SK-N-SH treated with all-trans-retinoic acid at 6 μM for 48 hours (cell line): ENCODE measurements around the gene NDE1.

Source experiments
- ATAC-seq: fragments of 200-7000 bp; cut with Tn5 transposase; 3 replicates; pipeline ENCODE4 v1.9.1; 2020; ENCODE audit warnings: mild to moderate bottlenecking, moderate library complexity
- ARNTL ChIP-seq: fragments of 450-650 bp; formaldehyde crosslinking; IDR thresholded peaks from 2 replicates; pipeline ENCODE4 v1.5.0; 2020; ENCODE audit warnings: low read depth, mild to moderate bottlenecking, moderate library complexity, borderline replicate concordance
- BACH2 ChIP-seq: fragments of 250-450 bp; sonication (Bioruptor Pico); IDR thresholded peaks from 2 replicates; pipeline ENCODE4 v1.9.0; 2021; ENCODE audit warnings: mild to moderate bottlenecking, borderline replicate concordance
- CSDC2 ChIP-seq: fragments of 250-450 bp; sonication (Bioruptor Pico); IDR thresholded peaks from 2 replicates; pipeline ENCODE4 v1.5.0; 2020; ENCODE audit warnings: mild to moderate bottlenecking, moderate library complexity
- ESRRG ChIP-seq: fragments of 250-450 bp; sonication (Bioruptor Pico); IDR thresholded peaks from 2 replicates; pipeline ENCODE4 v1.6.1; 2021; ENCODE audit warnings: mild to moderate bottlenecking
- GLIS3 ChIP-seq: fragments of 250-450 bp; sonication (Bioruptor Pico); IDR thresholded peaks from 2 replicates; pipeline ENCODE4 v1.5.0; 2020; ENCODE audit warnings: mild to moderate bottlenecking, moderate library complexity
- ISL1 ChIP-seq: fragments of 250-450 bp; sonication (Bioruptor Pico); IDR thresholded peaks from 2 replicates; pipeline ENCODE4 v2.1.2; 2022; ENCODE audit warnings: mild to moderate bottlenecking, moderate library complexity
- OSR1 ChIP-seq: fragments of 250-450 bp; sonication (Bioruptor Pico); IDR thresholded peaks from 2 replicates; pipeline ENCODE4 v1.8.0; 2022; ENCODE audit warnings: moderate library complexity, mild to moderate bottlenecking, inconsistent platforms
- PPARA ChIP-seq: fragments of 250-450 bp; sonication (Bioruptor Pico); IDR thresholded peaks from 2 replicates; pipeline ENCODE4 v1.5.0; 2020; ENCODE audit warnings: mild to moderate bottlenecking, borderline replicate concordance
- RARB ChIP-seq: fragments of 250-450 bp; sonication (Bioruptor Pico); IDR thresholded peaks from 2 replicates; pipeline ENCODE4 v1.8.0; 2021; ENCODE audit warnings: mild to moderate bottlenecking, moderate library complexity
- TCF4 ChIP-seq: fragments of 250-450 bp; sonication (Bioruptor Pico); IDR thresholded peaks from 2 replicates; pipeline ENCODE4 v1.8.0; 2021; ENCODE audit warnings: mild to moderate bottlenecking, moderate library complexity, borderline replicate concordance
- TOX ChIP-seq: fragments of 250-450 bp; sonication (Bioruptor Pico); IDR thresholded peaks from 2 replicates; pipeline ENCODE4 v1.8.0; 2021; ENCODE audit warnings: mild to moderate bottlenecking, moderate library complexity, borderline replicate concordance
- ZC3H10 ChIP-seq: fragments of 250-450 bp; sonication (Bioruptor Pico); IDR thresholded peaks from 2 replicates; pipeline ENCODE4 v1.5.1; 2021; ENCODE audit warnings: mild to moderate bottlenecking, moderate library complexity
- ZFP3 ChIP-seq: fragments of 250-450 bp; sonication (Bioruptor Pico); IDR thresholded peaks from 2 replicates; pipeline ENCODE4 v1.5.0; 2020; ENCODE audit warnings: mild to moderate bottlenecking, moderate library complexity
- ZFP30 ChIP-seq: fragments of 450-650 bp; formaldehyde crosslinking; IDR thresholded peaks from 2 replicates; pipeline ENCODE4 v1.5.0; 2022; ENCODE audit warnings: mild to moderate bottlenecking, moderate library complexity
- ZNF565 ChIP-seq: fragments of 450-650 bp; formaldehyde crosslinking; conservative IDR thresholded peaks from 2 replicates; pipeline ENCODE4 v1.5.0; 2020; ENCODE audit warnings: low read depth, mild to moderate bottlenecking, moderate library complexity
- ZNF70 ChIP-seq: fragments of 450-650 bp; formaldehyde crosslinking; IDR thresholded peaks from 2 replicates; pipeline ENCODE4 v1.5.0; 2020; ENCODE audit warnings: mild to moderate bottlenecking, moderate library complexity
- ZNF8 ChIP-seq: fragments of 450-650 bp; formaldehyde crosslinking; IDR thresholded peaks from 2 replicates; pipeline ENCODE4 v1.5.0; 2020; ENCODE audit warnings: mild to moderate bottlenecking, moderate library complexity
- TF ChIP-seq, protein P1 (sequence below): fragments of 250-450 bp; sonication (Bioruptor Pico); IDR thresholded peaks from 2 replicates; pipeline ENCODE4 v1.8.0; 2021; ENCODE audit warnings: low read depth, mild to moderate bottlenecking, moderate library complexity, borderline replicate concordance
- TF ChIP-seq, protein P2 (sequence below): fragments of 250-450 bp; sonication (Bioruptor Pico); IDR thresholded peaks from 2 replicates; pipeline ENCODE4 v1.5.0; 2020; ENCODE audit warnings: mild to moderate bottlenecking, moderate library complexity
- TF ChIP-seq, protein P3 (sequence below): fragments of 250-450 bp; sonication (Bioruptor Pico); IDR thresholded peaks from 2 replicates; pipeline ENCODE4 v1.5.1; 2021; ENCODE audit warnings: mild to moderate bottlenecking, moderate library complexity
- TF ChIP-seq, protein P4 (sequence below): fragments of 250-450 bp; sonication (Bioruptor Pico); IDR thresholded peaks from 2 replicates; pipeline ENCODE4 v1.5.1; 2020; ENCODE audit warnings: low read depth, mild to moderate bottlenecking, moderate library complexity

The NDE1 gene

DNA sequence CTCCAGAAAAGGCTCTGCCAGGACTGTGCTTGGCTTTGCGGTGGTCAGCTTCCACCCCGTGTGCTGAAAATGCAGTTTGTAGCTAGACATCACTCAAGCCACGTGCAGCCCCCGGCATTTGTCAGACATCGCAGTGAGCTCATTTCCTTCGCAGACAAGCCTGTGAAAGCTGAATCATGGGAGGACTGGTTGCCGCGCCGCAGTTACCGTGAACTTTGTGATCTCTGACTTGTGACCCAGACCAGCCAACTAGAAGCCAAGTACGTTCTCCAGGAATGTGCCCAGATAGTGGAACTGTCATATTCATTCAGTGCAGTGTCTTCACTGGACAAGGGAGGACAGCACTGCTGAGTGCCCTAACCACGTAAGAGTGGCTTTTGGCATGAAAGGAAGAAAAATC lies 58.1 kb downstream of the NDE1 start:
- TF ChIP-seq ZNF565 (CRISPR knock-in tag) (no peak), ZNF70 (CRISPR knock-in tag) (no peak), PPARA (CRISPR knock-in tag) (no peak), ZFP3 (CRISPR knock-in tag) (no peak), GLIS3 (CRISPR knock-in tag) (no peak), CSDC2 (no peak), ZNF8 (no peak), ZFP30 (CRISPR knock-in tag) (no peak), BACH2 (CRISPR knock-in tag) (no peak), ARNTL (no peak), ZC3H10 (CRISPR knock-in tag) (no peak), TOX (CRISPR knock-in tag) (no peak), TCF4 (CRISPR knock-in tag) (no peak), RARB (no peak), ESRRG (CRISPR knock-in tag) (no peak), OSR1 (CRISPR knock-in tag) (no peak)
- TF ChIP-seq, protein P1, sequence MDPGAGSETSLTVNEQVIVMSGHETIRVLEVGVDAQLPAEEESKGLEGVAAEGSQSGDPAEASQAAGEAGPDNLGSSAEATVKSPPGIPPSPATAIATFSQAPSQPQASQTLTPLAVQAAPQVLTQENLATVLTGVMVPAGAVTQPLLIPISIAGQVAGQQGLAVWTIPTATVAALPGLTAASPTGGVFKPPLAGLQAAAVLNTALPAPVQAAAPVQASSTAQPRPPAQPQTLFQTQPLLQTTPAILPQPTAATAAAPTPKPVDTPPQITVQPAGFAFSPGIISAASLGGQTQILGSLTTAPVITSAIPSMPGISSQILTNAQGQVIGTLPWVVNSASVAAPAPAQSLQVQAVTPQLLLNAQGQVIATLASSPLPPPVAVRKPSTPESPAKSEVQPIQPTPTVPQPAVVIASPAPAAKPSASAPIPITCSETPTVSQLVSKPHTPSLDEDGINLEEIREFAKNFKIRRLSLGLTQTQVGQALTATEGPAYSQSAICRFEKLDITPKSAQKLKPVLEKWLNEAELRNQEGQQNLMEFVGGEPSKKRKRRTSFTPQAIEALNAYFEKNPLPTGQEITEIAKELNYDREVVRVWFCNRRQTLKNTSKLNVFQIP: no peak
- TF ChIP-seq, protein P2, sequence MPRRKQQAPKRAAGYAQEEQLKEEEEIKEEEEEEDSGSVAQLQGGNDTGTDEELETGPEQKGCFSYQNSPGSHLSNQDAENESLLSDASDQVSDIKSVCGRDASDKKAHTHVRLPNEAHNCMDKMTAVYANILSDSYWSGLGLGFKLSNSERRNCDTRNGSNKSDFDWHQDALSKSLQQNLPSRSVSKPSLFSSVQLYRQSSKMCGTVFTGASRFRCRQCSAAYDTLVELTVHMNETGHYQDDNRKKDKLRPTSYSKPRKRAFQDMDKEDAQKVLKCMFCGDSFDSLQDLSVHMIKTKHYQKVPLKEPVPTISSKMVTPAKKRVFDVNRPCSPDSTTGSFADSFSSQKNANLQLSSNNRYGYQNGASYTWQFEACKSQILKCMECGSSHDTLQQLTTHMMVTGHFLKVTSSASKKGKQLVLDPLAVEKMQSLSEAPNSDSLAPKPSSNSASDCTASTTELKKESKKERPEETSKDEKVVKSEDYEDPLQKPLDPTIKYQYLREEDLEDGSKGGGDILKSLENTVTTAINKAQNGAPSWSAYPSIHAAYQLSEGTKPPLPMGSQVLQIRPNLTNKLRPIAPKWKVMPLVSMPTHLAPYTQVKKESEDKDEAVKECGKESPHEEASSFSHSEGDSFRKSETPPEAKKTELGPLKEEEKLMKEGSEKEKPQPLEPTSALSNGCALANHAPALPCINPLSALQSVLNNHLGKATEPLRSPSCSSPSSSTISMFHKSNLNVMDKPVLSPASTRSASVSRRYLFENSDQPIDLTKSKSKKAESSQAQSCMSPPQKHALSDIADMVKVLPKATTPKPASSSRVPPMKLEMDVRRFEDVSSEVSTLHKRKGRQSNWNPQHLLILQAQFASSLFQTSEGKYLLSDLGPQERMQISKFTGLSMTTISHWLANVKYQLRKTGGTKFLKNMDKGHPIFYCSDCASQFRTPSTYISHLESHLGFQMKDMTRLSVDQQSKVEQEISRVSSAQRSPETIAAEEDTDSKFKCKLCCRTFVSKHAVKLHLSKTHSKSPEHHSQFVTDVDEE (CRISPR knock-in tag): no peak
- TF ChIP-seq, protein P3, sequence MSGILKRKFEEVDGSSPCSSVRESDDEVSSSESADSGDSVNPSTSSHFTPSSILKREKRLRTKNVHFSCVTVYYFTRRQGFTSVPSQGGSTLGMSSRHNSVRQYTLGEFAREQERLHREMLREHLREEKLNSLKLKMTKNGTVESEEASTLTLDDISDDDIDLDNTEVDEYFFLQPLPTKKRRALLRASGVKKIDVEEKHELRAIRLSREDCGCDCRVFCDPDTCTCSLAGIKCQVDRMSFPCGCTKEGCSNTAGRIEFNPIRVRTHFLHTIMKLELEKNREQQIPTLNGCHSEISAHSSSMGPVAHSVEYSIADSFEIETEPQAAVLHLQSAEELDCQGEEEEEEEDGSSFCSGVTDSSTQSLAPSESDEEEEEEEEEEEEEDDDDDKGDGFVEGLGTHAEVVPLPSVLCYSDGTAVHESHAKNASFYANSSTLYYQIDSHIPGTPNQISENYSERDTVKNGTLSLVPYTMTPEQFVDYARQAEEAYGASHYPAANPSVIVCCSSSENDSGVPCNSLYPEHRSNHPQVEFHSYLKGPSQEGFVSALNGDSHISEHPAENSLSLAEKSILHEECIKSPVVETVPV: no peak
- no peak; the same call in 2 of the 3 replicates for ATAC-seq

DNA sequence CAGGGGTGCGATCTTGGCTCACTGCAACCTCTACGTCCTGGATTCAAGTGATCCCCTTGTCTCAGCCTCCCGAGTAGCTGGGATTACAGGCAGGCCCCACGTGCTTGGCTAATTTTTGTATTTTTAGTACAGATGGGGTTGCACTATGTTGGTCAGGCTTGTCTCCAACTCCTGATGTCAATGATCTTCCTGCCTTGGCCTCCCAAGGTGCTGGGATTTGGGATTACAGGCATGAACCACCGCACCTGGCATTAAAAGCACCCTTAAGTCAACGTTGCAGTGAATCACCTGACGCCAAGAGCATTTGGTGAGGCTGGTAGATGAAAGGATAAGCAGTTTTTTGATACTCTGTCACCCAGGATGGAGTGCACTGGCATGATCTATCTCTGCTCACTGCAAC lies 59.0 kb downstream of the NDE1 start:
- TF ChIP-seq ZNF70 (CRISPR knock-in tag) (no peak), GLIS3 (CRISPR knock-in tag) (no peak), ZFP30 (CRISPR knock-in tag) (no peak), TOX (CRISPR knock-in tag) (no peak), ISL1 (CRISPR knock-in tag) (no peak), ZFP3 (CRISPR knock-in tag) (no peak), RARB (no peak), ARNTL (no peak), PPARA (CRISPR knock-in tag) (no peak), ZNF8 (no peak), OSR1 (CRISPR knock-in tag) (no peak)
- TF ChIP-seq, protein P3: no peak
- TF ChIP-seq, protein P4, sequence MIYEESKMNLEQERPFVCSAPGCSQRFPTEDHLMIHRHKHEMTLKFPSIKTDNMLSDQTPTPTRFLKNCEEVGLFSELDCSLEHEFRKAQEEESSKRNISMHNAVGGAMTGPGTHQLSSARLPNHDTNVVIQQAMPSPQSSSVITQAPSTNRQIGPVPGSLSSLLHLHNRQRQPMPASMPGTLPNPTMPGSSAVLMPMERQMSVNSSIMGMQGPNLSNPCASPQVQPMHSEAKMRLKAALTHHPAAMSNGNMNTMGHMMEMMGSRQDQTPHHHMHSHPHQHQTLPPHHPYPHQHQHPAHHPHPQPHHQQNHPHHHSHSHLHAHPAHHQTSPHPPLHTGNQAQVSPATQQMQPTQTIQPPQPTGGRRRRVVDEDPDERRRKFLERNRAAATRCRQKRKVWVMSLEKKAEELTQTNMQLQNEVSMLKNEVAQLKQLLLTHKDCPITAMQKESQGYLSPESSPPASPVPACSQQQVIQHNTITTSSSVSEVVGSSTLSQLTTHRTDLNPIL (CRISPR knock-in tag): no peak

DNA sequence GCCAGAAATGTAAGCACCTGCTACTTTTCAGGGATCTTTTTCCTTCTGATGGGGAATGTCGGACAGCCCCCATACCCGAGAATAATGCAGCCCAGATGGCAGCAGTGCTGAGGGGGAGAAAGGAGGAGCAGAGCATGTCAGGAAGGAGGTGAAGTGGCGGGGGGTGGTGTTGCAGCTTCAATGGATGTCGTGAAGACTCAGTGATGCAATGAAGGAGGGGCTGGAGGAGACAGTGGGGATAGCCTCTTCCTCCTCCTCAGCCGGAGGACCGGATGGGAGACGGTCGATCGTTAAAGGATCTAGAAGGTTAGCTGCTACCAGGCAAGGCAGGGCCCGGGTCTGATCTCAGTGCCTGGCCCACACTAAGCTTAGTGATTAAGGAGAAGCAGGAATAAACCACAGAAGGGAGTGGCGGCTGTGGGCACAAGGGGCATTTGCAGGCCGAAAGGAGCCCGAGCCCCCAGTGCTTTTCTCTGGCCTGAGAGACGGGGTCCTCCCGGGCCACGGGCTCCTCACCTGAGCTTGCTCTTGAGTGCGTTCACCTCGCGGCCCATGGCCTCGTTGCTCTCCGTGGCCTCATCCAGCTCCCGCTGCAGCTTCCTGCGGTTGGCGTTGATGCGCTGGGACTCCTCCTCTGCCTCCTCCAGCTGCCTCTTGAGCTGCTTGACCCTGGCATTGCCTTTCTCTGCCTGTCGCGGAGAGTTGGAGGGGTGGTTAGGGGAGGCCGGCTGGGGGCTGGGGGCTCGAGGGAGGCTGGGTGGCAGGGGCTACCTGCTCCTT lies 64.5 kb downstream of the NDE1 start:
- ATAC-seq: no peak
- TF ChIP-seq TCF4 (CRISPR knock-in tag): no peak
- TF ChIP-seq PPARA (CRISPR knock-in tag): no peak

More for the DNA sequence above, 59.0 kb downstream of the NDE1 start:
- ATAC-seq: no peak
